GM19463 (cell line): ENCODE measurements around the gene TSPAN31.
"Not testable (repeated sequence)": the region's sequence is repeated elsewhere in the genome, so short reads cannot be mapped to it uniquely, and the experiment has no call there.

Experiments used
- ATAC-seq: cut with Tn5 transposase; IDR thresholded peaks from one replicate; pipeline ENCODE4 v1.9.1; 2021; ENCODE audit warnings: mild to moderate bottlenecking, moderate library complexity; ENCODE audit not compliant: unreplicated experiment

TSPAN31 gene

GRCh38 chr12:57721846-57722608 is 22.8 kb upstream of the TSPAN31 start:
- ATAC-seq: not testable (repeated sequence)

GRCh38 chr12:57722716-57723629 is 21.9 kb upstream of the TSPAN31 start:
- no peak for ATAC-seq

- ATAC-seq: no peak
Measured at GRCh38 chr12:57723630-57723962, 21.2 kb upstream of the TSPAN31 start.

- ATAC-seq: no peak
Measured at GRCh38 chr12:57724003-57724935, 20.6 kb upstream of the TSPAN31 start.

GRCh38 chr12:57724936-57725740 is 19.7 kb upstream of the TSPAN31 start:
- no peak for ATAC-seq

- no peak for ATAC-seq
Measured at GRCh38 chr12:57725851-57726150, 19.0 kb upstream of the TSPAN31 start.

- no peak for ATAC-seq
Measured at GRCh38 chr12:57726151-57726883, 18.5 kb upstream of the TSPAN31 start.

GRCh38 chr12:57726884-57727757 is 17.7 kb upstream of the TSPAN31 start:
- ATAC-seq: no peak

GRCh38 chr12:57727758-57728395 is 17.0 kb upstream of the TSPAN31 start:
- ATAC-seq: no peak

- no peak for ATAC-seq
Measured at GRCh38 chr12:57729321-57729844, 15.5 kb upstream of the TSPAN31 start.

- no peak for ATAC-seq
Measured at GRCh38 chr12:57730336-57731067, 14.3 kb upstream of the TSPAN31 start.

GRCh38 chr12:57731411-57732080 is 13.3 kb upstream of the TSPAN31 start:
- ATAC-seq: no peak

GRCh38 chr12:57732270-57732669 is 12.6 kb upstream of the TSPAN31 start:
- no peak for ATAC-seq

GRCh38 chr12:57732726-57733593 is 11.9 kb upstream of the TSPAN31 start:
- no peak for ATAC-seq

- ATAC-seq: no peak
Measured at GRCh38 chr12:57733928-57734327, 10.9 kb upstream of the TSPAN31 start.

- ATAC-seq: no peak
Measured at GRCh38 chr12:57734591-57734990, 10.2 kb upstream of the TSPAN31 start.
